NCI-H146 treated with DMSO at 0.1 percent for 48 hours (cell line): ENCODE measurements around the gene ENTPD8.
A peak's percentile ranks its signal among the peaks of the same experiment; 100 is the strongest.

Experiments
- DNase-seq: peaks from one replicate; lab custom pipeline; 2025; ENCODE audit not compliant: unreplicated experiment; lab: John Stamatoyannopoulos, UW

The ENTPD8 gene

DNA sequence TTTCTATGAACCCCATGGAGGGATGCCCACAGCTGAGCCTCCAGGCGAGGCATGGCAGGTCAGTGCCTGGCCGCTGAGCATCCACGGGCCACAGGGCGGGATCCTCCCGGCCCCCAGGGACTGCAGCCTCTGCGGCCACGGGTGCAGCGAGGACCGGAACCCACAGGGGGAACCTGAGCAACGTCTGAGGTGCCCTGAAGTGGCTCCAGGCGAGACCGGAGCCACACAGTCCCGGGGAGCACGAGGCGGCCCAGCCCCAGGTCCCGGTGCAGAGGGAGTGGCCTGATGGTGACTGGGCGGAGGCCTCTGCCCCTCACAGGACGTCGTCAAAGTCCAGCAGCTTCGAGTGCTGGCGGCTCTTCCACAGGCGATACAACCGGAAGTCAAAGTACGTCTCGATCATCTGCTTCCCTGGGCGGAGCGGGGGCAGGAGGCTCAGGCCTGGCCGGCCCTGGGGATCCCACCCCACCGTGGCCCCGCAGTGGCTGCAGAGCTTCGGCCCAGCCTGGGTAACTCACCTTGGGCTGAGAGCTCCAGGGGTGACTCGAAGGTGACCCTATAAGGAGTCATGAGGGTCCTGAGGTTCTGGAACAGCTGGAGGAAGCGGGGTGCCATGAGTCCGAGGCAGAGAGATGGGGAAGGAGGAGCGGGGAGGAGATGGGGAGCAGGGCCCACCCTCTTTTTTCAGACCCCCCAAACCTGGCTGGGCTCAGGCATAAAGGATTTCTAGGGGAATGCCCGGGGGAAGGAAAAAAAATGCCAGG is 8.1 kb upstream of the ENTPD8 start:
- DNase-seq = no peak

- DNase-seq = no peak
Observed at GRCh38 chr9:137448602-137448962, 7.4 kb upstream of the ENTPD8 start.

GRCh38 chr9:137447722-137448601 is 6.8 kb upstream of the ENTPD8 start:
- DNase-seq = no peak

- no peak for DNase-seq
Observed at GRCh38 chr9:137446851-137447471, 5.8 kb upstream of the ENTPD8 start.

GRCh38 chr9:137445930-137446431 is 4.8 kb upstream of the ENTPD8 start:
- no peak for DNase-seq

GRCh38 chr9:137445275-137445807 is 4.2 kb upstream of the ENTPD8 start:
- peak; percentile 48 for DNase-seq

DNA sequence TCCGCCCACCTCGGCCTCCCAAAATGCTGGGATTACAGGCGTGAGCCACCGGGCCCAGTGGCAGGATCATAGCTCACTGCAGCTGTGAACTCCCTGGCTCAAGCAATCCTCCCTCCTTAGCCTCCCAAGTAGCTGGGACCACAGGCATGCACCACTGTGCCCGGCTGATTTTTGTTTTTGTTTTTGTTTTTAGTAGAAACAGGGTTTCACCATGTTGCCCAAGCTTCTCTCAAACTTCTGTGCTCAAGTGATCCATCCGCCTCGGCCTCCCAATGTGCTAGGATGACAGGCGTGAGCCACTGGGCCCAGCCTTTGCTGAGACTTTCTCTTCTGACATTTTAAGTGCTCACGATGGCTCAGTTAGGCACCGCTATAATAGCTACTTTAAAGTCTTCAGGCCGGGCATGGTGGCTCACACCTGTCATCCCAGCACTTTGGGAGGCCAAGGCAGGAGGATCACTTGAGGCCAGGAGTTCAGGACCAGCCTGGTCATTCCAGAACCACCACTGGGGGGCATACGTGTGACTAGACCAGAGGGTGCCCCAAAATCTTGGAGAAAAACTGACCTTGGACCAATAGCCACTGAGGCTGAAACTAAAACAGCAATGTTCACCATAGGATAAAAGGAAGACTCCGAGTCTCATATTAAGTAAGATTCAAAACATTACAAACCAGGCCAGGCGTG is 3.1 kb upstream of the ENTPD8 start:
- DNase-seq = no peak

GRCh38 chr9:137441935-137442321 is 771 bp upstream of the ENTPD8 start:
- DNase-seq = no peak

DNA sequence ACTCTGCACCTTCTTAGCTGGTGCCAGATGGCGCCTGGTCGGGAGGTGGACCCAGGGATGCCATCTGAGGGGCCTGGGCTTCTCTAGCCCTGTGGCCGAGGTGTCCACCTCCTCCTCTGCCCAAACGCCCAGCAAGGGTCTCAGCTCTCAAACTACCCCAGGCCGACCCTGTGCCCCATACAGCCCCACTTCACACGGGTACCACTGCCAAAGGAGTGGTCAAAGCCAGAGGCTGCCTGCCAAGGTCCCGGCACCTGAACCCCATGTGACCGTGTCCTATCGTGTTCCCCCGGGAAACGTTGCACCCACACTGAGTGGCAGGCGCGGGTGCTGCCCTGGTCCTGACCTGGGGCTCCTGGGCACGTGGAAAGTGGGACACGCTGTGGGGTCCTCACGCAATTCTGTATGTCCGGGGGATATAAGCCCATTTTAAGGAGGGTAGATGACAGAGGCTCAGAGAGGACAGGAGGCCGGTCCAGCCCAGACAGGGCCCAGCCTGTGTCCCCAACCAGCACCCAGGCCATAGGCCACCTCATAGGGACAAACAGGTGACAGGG is 1.9 kb downstream of the ENTPD8 start:
- no peak for DNase-seq

DNA sequence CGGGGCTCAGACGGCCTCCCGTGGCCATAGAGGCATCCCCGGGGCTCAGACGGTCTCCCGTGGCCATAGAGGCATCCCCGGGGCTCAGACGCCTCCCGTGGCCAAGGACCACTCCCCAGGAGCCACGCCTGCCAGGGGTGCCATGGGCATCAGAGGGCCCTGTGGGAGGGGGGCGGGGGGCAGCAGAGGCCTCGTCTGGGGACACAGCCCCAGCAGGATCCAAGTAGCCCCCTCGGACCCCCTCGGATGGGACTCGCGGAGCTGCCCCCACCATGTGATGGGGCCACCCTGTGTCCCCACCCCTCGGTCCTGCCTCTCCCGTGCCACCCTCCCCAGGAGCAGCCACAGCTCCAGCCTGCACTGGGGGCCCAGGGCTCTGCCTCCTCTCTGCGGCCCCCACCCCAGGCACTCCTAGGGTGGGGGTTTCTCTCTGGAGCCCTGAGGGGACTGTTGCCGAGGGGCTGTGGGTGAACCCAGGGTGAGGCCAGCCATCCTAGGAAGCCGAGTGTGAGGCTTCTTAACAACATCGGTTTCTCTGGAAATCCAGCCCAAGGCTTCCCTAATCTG is 2.5 kb downstream of the ENTPD8 start:
- DNase-seq = no peak

- DNase-seq = no peak
Observed at GRCh38 chr9:137437691-137438590, 3.2 kb downstream of the ENTPD8 start.

DNA sequence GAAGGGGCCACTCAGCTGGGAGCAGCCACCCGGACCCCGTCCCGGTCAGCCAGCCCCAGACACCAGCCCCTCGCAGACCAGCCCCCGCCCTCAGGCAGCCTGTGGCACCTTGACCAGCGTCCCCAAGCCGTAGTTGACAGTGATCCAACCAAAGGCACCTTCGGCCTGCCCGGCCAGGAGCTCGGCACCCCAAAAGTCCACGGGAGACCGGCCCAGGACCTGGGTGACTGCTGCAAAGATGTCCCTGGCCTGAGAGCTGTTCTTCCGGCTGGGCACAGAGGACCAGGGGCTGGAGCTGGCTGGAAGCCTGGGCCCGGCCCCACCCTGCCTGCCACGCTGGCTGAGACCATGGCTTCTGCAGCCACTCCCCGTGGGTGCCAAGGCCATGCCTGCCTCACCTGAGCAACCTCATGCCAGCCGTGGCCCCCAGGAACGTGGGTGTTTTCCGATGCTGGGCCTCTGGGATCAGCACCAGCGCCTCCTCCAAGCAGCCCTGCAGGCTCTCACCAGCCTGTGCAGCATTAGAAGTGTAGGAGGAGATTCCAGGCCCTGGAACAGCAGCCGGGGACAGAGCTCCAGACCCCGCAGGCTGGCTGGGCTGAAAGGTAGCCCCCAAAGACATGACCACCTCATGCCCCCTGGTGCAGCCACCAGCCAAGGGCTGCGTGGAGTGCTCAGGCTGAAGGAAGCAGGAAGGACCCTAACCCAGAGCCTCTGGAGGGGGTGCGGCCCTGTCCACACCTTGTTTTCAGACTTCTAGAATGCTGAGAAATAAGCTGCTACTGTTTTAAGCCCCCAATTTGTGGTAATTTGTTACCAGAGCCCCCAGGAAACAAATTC is 4.2 kb downstream of the ENTPD8 start:
- no peak for DNase-seq

DNA sequence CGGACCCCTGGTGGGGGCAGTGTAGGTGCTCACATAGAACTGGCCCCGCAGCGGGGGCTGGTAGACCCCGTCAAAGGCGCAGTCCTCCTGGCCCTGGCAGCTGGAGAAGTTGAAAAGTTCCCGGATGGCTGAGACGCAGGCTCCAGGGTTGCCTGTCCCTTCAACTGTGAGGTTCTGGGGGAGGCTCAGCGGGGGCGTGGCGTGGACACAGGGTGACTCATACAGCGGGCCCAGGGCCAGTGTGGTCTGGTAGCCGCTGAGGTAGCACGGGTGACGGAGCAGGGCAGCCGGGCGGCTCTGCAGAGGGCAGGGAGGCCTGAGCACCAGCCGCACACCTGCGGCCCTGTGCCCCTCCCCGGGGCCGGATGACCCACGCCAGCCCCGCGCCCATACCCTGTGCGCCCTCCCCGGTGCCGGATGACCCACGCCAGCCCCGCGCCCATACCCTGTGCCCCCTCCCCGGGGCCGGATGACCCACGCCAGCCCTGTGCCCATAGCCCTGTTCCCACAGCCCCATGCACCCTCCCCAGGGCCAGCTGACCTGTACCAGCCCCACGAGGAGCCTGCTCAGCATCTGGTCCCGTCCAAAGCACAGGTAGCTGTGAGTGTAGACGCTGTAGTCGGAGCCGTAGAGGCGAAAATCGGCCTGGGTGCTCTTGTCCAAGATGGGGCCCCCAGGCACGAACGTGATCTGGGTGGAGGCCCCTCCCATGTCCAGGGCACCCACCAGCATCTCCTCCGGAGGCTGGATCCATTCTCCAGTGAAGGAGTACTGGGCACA is 5.0 kb downstream of the ENTPD8 start:
- DNase-seq = no peak

GRCh38 chr9:137435381-137435891 is 5.7 kb downstream of the ENTPD8 start:
- no peak for DNase-seq

DNA sequence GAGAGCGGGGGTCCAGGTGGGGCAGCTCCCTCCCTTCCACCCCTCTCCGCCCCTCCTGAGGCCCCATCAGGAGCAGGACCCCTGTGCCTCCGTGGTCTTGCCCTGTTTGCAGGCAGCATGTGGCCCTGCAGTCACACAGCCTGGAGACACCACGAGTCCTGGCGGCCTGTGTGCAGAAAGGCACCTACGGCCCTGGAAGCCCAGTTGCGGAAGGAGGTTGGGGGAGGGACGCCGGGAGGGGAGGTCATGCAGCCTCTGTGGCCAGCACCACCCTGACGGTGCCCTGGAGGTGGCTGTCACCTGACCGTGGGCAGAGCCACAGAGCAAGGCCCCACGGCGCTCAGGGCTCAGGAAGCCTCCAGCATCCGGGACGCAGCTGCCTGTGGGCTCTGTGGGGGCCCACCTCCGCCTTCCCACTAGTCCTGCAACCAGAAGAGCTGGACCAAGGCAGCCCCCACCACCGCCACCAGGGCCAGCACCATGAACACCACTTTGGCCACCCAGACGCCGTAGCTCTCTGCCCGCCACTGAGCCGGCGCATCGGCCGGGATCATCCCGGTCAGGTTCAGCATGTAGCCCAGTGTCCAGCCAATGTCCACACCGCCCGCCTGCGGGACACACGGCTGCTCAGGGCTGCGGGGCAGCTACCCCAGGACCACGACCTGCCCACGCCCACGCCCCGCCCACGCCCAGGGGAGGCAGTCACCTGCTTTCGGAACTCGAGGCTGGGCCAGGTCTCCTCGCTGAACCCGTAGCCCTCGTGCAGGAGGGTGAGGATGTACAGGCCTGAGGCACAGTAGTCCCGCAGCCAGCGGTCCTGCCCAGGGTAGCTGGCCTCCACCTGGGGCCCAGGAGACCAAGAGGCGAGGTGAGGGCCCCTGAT is 6.4 kb downstream of the ENTPD8 start:
- DNase-seq = no peak

DNA sequence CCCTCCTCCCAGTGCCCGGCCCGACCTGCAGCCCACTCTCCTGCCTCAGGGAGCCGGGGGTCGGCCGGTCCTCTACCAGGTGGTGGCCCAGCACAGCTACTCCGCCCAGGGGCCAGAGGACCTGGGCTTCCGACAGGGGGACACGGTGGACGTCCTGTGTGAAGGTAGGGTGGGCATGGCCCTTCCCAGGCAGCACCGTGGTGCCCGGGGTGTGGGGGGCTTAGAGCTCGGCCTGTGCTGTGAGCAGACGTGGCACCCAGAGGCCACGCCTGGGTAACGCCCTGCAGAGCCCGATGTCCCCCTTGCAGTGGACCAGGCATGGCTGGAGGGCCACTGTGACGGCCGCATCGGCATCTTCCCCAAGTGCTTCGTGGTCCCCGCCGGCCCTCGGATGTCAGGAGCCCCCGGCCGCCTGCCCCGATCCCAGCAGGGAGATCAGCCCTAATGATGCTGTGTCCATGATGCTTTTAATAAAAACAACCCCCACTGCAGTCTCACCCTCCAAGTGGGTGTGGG is 7.2 kb downstream of the ENTPD8 start:
- DNase-seq = no peak
